Measurements from ENCODE around the gene TECPR2.

TECPR2 gene

GRCh38 chr14:102497998-102498677, 135.4 kb downstream of the TECPR2 start:
- ChIA-PET POLR2A (no interaction called here), CTCF (no interaction called here)
- TF ChIP-seq BHLHE40 (IDR thresholded peaks at IDR 0.05; ENCODE audit: borderline replicate concordance) (no peak), NFRKB (IDR thresholded peaks at IDR 0.05) (no peak), FOXA1 (IDR thresholded peaks at IDR 0.05) (no peak), ARNT (IDR thresholded peaks at IDR 0.05) (no peak), FOXM1 (IDR thresholded peaks at IDR 0.05; ENCODE audit: borderline replicate concordance) (no peak), SUZ12 (IDR thresholded peaks at IDR 0.05) (no peak), CTBP1 (IDR thresholded peaks at IDR 0.05; ENCODE audit: borderline replicate concordance) (no peak), ZNF384 (IDR thresholded peaks at IDR 0.05) (no peak), L3MBTL2 (conservative IDR thresholded peaks at IDR 0.05) (no peak), ELF4 (IDR thresholded peaks at IDR 0.05) (no peak), HDGF (IDR thresholded peaks at IDR 0.05; ENCODE audit: borderline replicate concordance) (no peak), TARDBP (IDR thresholded peaks at IDR 0.05) (no peak), FOXK2 (IDR thresholded peaks at IDR 0.05) (no peak), SP1 (IDR thresholded peaks at IDR 0.05) (no peak), LEF1 (IDR thresholded peaks at IDR 0.05; ENCODE audit: borderline replicate concordance) (no peak)
- TF ChIP-seq, protein P1, sequence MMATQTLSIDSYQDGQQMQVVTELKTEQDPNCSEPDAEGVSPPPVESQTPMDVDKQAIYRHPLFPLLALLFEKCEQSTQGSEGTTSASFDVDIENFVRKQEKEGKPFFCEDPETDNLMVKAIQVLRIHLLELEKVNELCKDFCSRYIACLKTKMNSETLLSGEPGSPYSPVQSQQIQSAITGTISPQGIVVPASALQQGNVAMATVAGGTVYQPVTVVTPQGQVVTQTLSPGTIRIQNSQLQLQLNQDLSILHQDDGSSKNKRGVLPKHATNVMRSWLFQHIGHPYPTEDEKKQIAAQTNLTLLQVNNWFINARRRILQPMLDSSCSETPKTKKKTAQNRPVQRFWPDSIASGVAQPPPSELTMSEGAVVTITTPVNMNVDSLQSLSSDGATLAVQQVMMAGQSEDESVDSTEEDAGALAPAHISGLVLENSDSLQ (IDR thresholded peaks at IDR 0.05) = no peak
- DNase-seq (ENCODE audit: extremely low spot score) = no peak

DNA sequence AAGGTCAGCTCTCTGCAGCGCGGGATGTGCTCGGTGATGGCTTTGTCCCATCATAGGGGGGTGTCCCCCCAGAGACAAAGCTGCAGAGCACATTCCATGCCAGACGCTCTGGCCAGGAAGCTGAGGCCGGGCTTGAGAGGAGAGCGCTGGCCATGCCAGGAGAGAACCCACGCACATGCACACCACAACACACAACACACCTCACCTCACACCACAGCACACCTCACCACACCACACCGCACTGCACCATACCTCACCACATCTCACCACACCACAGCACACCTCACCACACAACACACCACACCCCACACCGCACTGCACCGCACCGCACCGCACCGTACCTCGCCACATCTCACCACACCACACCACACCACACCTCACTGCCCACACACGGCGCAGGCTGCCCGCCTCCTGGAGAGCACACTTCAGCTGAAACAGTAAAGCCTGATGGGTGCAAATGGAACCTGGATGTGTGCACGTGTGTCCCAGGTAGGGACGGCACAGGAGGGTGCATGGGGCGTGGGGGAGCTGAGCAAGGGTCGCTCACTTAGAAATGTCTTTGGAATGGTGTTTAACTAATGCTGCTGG, 136.0 kb downstream of the TECPR2 start:
- no peak for DNase-seq (ENCODE audit: extremely low spot score)
- no peak for TF ChIP-seq CTBP1 (IDR thresholded peaks at IDR 0.05; ENCODE audit: borderline replicate concordance)
- TF ChIP-seq SUZ12 (IDR thresholded peaks at IDR 0.05) = no peak
- TF ChIP-seq ELF4 (IDR thresholded peaks at IDR 0.05) = no peak
- TF ChIP-seq ZNF384 (IDR thresholded peaks at IDR 0.05) = no peak
- CTCF ChIA-PET = no interaction called here
- POLR2A ChIA-PET = no interaction called here

- no peak for TF ChIP-seq ZNF384 (IDR thresholded peaks at IDR 0.05)
- no peak for TF ChIP-seq NFRKB (IDR thresholded peaks at IDR 0.05)
- TF ChIP-seq L3MBTL2 (conservative IDR thresholded peaks at IDR 0.05) = no peak
- TF ChIP-seq FOXM1 (IDR thresholded peaks at IDR 0.05; ENCODE audit: borderline replicate concordance) = no peak
- TF ChIP-seq ELF4 (IDR thresholded peaks at IDR 0.05) = no peak
- TF ChIP-seq BHLHE40 (IDR thresholded peaks at IDR 0.05; ENCODE audit: borderline replicate concordance) = no peak
- no peak for TF ChIP-seq HDGF (IDR thresholded peaks at IDR 0.05; ENCODE audit: borderline replicate concordance)
- TF ChIP-seq FOXA1 (IDR thresholded peaks at IDR 0.05) = no peak
- no peak for TF ChIP-seq CTBP1 (IDR thresholded peaks at IDR 0.05; ENCODE audit: borderline replicate concordance)
- TF ChIP-seq SUZ12 (IDR thresholded peaks at IDR 0.05) = no peak
- no peak for TF ChIP-seq ARNT (IDR thresholded peaks at IDR 0.05)
- no peak for TF ChIP-seq LEF1 (IDR thresholded peaks at IDR 0.05; ENCODE audit: borderline replicate concordance)
- TF ChIP-seq, protein P1 (IDR thresholded peaks at IDR 0.05) = no peak
- no peak for TF ChIP-seq SP1 (IDR thresholded peaks at IDR 0.05)
- TF ChIP-seq TARDBP (IDR thresholded peaks at IDR 0.05) = no peak
- no peak for TF ChIP-seq FOXK2 (IDR thresholded peaks at IDR 0.05)
- no peak for DNase-seq (ENCODE audit: extremely low spot score)
- ChIA-PET POLR2A (interaction anchor here (1.0 kb wide), 1 partner anchor 9 kb away, joined by 3 read pairs; no protein-coding TSS in a partner anchor), CTCF (no interaction called here)
Observed at GRCh38 chr14:102499401-102500157, 136.8 kb downstream of the TECPR2 start.

GRCh38 chr14:102500158-102500662, 137.5 kb downstream of the TECPR2 start:
- CTCF ChIA-PET = no interaction called here
- POLR2A ChIA-PET = interaction anchor here (1.0 kb wide), 1 partner anchor 8 kb away, joined by 3 read pairs; no protein-coding TSS in a partner anchor
- TF ChIP-seq LEF1 (IDR thresholded peaks at IDR 0.05; ENCODE audit: borderline replicate concordance) = no peak
- no peak for TF ChIP-seq ZNF384 (IDR thresholded peaks at IDR 0.05)
- TF ChIP-seq ELF4 (IDR thresholded peaks at IDR 0.05) = no peak
- TF ChIP-seq TARDBP (IDR thresholded peaks at IDR 0.05) = no peak
- TF ChIP-seq FOXA1 (IDR thresholded peaks at IDR 0.05) = no peak
- TF ChIP-seq CTBP1 (IDR thresholded peaks at IDR 0.05; ENCODE audit: borderline replicate concordance) = no peak
- TF ChIP-seq, protein P1 (IDR thresholded peaks at IDR 0.05) = no peak
- no peak for TF ChIP-seq HDGF (IDR thresholded peaks at IDR 0.05; ENCODE audit: borderline replicate concordance)
- TF ChIP-seq SUZ12 (IDR thresholded peaks at IDR 0.05) = no peak
- no peak for TF ChIP-seq SP1 (IDR thresholded peaks at IDR 0.05)
- TF ChIP-seq BHLHE40 (IDR thresholded peaks at IDR 0.05; ENCODE audit: borderline replicate concordance) = no peak
- TF ChIP-seq NFRKB (IDR thresholded peaks at IDR 0.05) = no peak
- DNase-seq (ENCODE audit: extremely low spot score) = no peak

- CTCF ChIA-PET = interaction anchor here (0.7 kb wide), 1 partner anchor 62 kb away, joined by 3 read pairs; no protein-coding TSS in a partner anchor
- POLR2A ChIA-PET = interaction anchor here (1.0 kb wide), 1 partner anchor 8 kb away, joined by 3 read pairs; no protein-coding TSS in a partner anchor
- no peak for DNase-seq (ENCODE audit: extremely low spot score)
- TF ChIP-seq SUZ12 (IDR thresholded peaks at IDR 0.05) (no peak), LEF1 (IDR thresholded peaks at IDR 0.05; ENCODE audit: borderline replicate concordance) (no peak), SP1 (IDR thresholded peaks at IDR 0.05) (no peak), BHLHE40 (IDR thresholded peaks at IDR 0.05; ENCODE audit: borderline replicate concordance) (no peak), FOXA1 (IDR thresholded peaks at IDR 0.05) (no peak), ELF4 (IDR thresholded peaks at IDR 0.05) (no peak), CTBP1 (IDR thresholded peaks at IDR 0.05; ENCODE audit: borderline replicate concordance) (no peak), ZNF384 (IDR thresholded peaks at IDR 0.05) (no peak), ARNT (IDR thresholded peaks at IDR 0.05) (no peak), HDGF (IDR thresholded peaks at IDR 0.05; ENCODE audit: borderline replicate concordance) (no peak), L3MBTL2 (conservative IDR thresholded peaks at IDR 0.05) (no peak), NFRKB (IDR thresholded peaks at IDR 0.05) (no peak), FOXM1 (IDR thresholded peaks at IDR 0.05; ENCODE audit: borderline replicate concordance) (no peak), TARDBP (IDR thresholded peaks at IDR 0.05) (no peak), FOXK2 (IDR thresholded peaks at IDR 0.05) (no peak)
- TF ChIP-seq, protein P1 (IDR thresholded peaks at IDR 0.05) = no peak
Observed at GRCh38 chr14:102500713-102501112, 138.0 kb downstream of the TECPR2 start.

All from HEK293T (cell line).